CD4-positive, alpha-beta T cell treated with Interleukin-17A for 1 hour (primary cell): ENCODE data around the gene CFAP46.

ENCODE experiments used
- DNase-seq: peaks from one replicate; pipeline ENCODE4 v3.0.0-alpha.2; 2020

CFAP46 gene

DNA sequence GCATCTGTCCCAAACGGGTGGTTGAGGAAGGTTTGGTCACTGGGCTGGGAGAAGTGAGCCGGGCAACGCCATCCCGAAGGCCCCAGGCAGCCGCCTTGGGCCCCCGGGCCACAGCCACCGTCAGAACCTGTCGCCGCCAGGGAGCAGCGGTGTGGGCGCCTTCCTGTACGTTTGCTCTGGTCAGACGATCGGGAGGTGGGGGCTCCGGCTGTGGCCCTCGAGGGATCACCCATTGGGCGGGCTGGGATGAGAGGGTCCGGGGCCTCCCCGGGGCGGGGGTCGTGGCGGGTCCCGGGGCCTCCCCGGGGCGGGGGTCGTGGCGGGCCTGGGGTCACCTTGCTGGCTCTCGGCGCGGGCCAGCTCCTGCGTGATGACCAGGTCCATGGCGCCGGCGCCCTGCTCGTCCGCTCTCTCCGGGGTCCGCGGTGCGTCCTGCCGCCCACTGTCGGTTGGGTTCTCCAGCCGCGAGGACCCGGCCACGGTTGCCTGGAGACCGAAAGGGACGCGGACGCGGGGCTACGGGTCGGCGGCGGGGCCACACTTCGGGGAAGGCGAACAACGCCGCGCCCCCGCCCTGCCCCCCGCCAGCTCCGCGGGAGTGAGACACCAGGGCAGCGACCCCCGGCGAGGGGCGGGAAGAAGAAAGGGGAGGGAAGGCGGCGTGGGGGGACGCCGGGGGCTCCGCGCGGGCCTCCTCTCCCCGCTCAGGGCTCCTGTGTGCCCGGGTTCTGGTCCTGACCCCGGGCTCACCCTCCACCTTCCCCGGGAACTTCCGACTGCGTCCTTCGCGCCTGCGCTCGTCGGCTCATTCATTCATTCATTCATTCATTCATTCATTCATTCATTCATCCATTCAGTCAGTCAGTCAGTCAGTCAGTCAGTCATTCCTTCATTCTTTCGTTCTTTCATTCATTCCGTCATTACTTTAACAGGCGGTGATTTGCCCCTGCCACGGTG is at the start of gene CFAP46:
TSS of gene CFAP46 (minus strand) at position 470 of the 957 bp plus-strand sequence. CDS start at position 384, 86 bp downstream.
- no peak for DNase-seq

DNA sequence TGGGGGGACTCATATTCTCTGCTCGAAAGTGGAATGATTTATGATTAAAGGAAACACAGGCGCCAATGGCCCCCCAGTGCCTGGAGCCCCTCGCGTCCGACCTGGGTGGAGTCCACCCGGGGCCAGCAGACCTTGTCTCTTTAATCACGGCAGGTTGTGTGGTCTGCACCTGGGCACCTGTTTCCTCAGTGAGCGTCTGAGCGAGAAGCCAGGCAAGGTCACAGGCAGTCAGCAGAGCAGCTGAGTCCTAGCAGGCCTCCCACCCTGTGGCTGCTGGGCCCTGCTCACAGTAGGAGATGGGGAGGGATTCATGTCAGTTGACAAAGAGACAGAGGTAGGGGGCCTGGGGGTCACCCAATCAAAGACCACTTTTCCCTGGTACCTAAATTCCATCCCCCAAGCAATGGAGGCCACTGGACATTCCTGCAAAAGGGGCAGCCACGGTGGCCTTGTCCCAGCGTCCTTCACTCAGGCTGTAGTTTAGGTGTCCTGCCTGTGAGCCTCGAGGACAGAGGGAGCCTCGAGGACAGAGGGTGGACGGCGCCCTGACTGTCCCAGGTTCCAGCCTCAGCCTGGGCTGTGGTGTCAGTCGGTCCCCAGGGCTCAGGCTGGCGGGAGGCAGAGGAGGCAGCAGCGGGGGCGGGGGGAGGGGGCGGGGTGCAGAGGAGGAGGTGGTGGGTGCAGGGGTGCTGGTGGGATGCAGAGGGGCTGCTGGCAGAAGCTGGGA is 49.5 kb upstream of the CFAP46 start:
- no peak for DNase-seq

DNA sequence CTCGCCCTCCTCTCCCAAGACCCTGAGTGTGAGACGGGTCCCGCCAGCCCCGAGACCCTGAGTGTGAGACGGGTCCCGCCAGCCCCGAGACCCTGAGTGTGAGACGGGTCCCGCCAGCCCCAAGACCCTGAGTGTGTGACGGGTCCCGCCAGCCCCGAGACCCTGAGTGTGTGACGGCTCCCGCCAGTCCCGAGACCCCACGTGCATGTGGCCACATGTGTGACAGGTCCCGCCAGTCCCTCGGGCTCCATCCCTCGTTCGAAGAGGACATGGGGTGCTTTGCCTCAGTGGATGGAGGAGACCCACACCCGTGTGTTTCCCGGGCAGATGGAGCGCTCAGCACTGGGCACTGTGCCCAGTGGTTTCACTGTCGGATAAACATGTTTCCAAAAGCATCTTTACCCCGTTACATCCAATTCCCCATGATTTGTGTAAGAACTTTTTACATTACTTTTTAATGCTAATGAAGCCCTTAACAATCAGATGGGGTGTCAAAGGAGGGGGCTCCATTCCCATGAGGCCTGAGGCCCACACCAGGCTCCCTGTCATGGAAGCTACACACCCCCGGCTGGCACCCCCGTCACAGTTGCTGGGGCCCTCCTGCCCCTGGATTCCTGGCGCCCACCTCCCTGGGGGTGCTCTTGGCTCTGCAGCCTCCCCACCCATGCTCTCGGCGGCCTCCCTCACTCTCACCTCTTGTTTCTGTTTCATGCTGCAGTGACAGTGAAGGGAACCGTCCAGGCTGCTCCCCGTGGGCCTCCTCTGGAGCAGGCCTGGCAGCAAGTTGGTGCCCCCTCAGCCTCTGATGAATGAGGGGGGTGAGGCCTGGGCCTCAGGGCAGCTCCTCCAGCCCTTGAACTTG is 48.5 kb upstream of the CFAP46 start:
- no peak for DNase-seq

- no peak for DNase-seq
Observed at GRCh38 chr10:132989476-132990415, 47.4 kb upstream of the CFAP46 start.

DNA sequence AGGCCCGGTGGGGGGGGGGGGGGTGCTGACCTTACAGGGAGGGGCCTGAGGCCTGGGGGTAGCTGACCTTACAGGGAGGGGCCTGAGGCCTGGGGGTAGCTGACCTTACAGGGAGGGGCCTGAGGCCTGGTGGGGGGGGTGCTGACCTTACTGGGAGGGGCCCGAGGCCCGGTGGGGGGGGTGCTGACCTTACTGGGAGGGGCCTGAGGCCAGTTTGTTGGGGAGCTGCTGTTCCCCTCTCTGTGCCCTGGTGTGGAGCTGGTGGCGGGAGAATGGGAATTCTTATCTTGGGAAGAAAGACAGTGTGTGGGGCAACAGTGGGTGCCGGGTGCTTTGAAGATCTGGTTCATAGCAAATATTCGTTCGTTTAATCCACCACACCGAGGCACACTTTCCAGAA is 46.6 kb upstream of the CFAP46 start:
- no peak for DNase-seq

DNA sequence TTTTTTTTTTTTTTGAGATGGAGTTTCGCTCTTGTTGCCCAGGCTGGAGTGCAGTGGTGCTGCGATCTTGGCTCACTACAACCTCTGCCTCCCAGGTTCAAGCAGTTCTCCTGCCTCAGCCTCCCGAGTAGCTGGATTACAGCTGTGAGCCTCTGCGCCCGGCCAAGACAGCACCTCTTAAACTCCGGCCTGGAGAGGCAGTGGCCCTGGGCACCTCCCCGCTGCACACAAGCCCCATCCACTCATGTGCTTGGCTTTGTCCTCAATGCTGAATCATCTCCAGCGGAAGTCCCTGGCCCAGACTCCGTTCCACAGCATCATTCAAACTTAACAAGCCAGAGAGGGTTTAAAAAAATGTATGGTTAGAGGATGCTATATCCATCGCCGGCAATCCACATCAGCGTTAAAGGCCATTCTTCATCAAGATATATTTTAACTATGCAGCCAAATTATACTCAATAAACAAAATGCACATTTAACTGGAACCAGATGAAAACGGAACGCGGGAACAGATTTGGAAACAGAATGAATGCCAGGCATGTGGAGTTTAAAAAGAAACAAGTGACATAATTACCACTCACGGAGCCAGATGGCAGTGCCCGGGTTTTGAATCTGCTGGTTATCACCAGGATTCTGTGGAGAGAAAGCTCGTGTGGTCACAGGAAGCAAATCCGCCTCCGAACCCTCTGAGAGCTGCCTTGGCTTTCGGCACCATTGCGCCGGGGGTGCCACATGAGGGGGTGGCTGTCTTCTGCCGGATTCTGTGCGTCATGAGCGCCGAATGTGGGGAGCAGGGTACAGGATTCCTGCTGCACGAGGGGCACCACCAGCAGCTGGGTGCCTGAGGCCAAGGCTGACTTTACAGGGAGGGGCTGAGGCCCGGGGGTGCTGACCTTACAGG is 45.6 kb upstream of the CFAP46 start:
- DNase-seq, result no peak

DNA sequence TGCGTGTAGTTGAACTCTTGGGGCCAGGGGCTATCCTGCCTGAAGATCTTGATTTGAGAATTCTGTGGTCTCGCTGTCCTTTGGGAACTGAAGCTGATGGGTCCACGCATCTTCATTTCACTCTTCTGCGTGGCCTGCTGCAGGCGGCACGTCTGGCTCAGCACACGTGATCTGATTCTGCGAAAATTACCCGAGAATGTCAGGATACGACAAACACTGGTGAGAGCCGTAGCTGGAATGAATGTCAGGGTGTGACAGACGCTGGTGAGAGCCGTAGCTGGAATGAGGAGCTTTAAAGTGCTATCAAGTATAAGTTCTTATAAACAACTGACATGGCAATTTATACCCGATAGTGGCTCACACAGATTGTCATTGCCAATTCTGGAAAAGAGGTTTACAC is 44.6 kb upstream of the CFAP46 start:
- DNase-seq, result no peak

DNA sequence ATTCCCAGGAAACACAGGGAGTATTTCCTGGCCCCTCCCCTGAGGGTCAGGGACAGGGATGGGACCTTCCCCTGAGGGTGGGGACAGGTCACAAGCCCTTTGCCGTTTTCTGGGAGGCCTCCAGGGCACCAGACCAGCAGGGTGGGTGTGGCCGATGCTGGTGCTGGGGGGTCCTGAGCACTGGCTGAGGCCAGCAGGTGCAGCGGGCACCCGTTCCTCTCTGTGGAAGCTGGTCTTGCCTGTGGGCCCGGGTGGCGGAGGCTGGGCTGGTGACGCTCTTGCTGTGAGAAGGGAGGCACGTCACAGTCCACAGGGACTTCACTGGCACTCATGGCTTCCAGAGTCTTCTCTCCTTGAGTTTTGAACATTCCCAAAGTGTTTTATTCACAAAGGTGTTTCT is 44.2 kb upstream of the CFAP46 start:
- DNase-seq, result no peak

DNA sequence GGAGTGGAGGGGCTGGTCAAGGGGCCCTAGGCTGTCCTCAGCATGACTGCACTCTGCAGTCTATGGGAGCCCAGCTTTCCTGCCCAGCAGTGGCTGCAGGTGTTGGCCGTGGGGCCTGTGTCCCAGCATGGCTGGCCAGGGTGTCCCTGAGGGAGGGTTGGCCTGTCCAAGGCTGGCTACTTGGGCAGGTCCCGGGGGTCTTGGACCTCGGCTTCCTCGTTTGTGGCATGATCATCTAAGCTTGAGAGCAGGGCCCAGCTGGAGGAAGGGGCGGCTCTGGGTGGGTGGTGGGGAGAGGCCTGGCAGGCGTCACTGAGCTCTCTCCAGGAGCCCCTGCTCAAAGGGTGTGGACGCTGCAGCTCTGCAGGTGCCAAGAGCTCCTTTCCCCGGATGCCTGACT is 43.7 kb upstream of the CFAP46 start:
- no peak for DNase-seq

DNA sequence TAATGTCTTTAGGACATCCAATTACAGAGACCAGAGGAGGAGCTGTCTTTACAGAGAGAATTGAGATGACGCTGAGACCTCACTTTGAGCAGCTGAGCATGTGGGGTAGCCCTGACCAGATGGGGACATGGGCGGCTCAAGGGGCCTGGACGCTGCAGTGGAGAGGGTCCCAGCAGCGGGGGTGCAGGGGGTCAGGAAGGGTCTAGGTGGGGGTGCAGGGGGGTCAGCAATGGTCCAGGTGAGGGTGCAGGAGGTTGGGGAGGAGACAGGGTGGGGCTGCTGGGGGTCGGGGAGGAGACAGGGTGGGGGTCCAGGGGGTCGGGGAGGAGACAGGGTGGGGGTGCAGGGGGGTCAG is 43.2 kb upstream of the CFAP46 start:
- no peak for DNase-seq

- no peak for DNase-seq
Observed at GRCh38 chr10:132984801-132985545, 42.6 kb upstream of the CFAP46 start.

- DNase-seq, result no peak
Observed at GRCh38 chr10:132984008-132984295, 41.6 kb upstream of the CFAP46 start.

- DNase-seq, result no peak
Observed at GRCh38 chr10:132983252-132984007, 41.1 kb upstream of the CFAP46 start.

GRCh38 chr10:132982301-132982989 is 40.1 kb upstream of the CFAP46 start:
- no peak for DNase-seq

DNA sequence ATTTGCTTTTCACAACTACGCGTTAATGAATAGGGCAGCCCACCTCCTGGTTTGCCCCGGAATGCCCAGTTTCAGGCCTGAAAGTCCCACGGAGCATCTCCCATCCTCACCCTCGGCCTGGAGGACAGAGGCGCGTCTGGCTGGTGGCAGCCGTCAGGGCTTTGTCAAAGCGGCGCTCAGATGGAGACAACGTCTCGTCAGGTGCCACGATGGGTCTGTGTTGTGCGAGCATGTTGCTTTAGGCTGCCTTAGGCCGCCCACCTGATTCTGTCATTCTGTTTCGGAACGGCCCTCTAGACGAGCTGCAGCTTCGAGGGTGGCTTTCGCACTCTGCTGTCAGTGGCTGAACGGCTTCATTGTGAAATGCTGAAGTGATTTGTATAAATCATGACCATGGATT is 39.4 kb upstream of the CFAP46 start:
- no peak for DNase-seq

DNA sequence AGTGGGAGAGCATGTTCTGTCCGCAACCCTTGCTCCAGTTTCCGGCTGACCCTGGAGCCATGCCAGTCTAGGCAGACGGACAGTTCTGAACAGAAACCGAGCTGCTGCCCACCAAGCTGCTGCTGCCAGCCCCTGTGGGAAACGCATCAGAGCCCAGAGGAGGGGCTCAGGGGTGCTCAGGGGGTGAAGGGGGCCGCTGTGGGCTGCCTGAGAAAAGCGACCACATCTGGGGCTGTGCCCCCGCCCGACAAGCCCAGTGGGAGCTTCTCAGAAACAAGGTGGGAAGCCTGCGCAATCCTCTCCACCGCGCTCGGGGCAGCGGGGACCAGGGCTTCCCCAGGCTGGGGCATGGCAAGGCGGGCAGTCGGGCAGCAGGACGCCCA is 38.8 kb upstream of the CFAP46 start:
- DNase-seq, result no peak

- no peak for DNase-seq
Observed at GRCh38 chr10:132980426-132981172, 38.2 kb upstream of the CFAP46 start.
